Parathyroid adenoma (tissue), 2 donors: ENCODE results near the gene GORASP1.

Source experiments
- H2AFZ ChIP-seq: fragments of 300-600 bp; sonication (generic); one replicate; pipeline ENCODE4 v1.7.0; 2017; ENCODE audit warnings: antibody characterized with exemption, mild to moderate bottlenecking
- H3K27ac ChIP-seq: fragments of 300-600 bp; sonication (generic); one replicate; pipeline ENCODE4 v1.7.0; 2017
- H3K27me3 ChIP-seq: fragments of 300-600 bp; sonication (generic); one replicate; pipeline ENCODE4 v1.7.0; 2017; ENCODE audit warnings: low read length; ENCODE audit not compliant: control insufficient read depth, insufficient read depth
- H3K36me3 ChIP-seq: fragments of 300-600 bp; sonication (generic); one replicate; pipeline ENCODE4 v1.7.0; 2017; ENCODE audit warnings: low read length; ENCODE audit not compliant: control insufficient read depth, insufficient read depth
- H3K4me1 ChIP-seq: fragments of 300-600 bp; sonication (generic); one replicate; pipeline ENCODE4 v1.7.0; 2017; ENCODE audit warnings: control low read depth
- H3K4me2 ChIP-seq: fragments of 300-600 bp; sonication (generic); one replicate; pipeline ENCODE4 v1.7.0; 2017; ENCODE audit warnings: low read length
- H3K4me3 ChIP-seq: fragments of 300-600 bp; sonication (generic); one replicate; pipeline ENCODE4 v1.7.0; 2017; ENCODE audit warnings: low read depth, low read length
- H3K79me2 ChIP-seq: fragments of 300-600 bp; sonication (generic); one replicate; pipeline ENCODE4 v1.7.0; 2017; ENCODE audit warnings: control low read depth
- H3K9ac ChIP-seq: fragments of 300-600 bp; sonication (generic); one replicate; pipeline ENCODE4 v1.7.0; 2017; ENCODE audit warnings: mild to moderate bottlenecking
- H3K9me3 ChIP-seq: fragments of 300-600 bp; sonication (generic); one replicate; pipeline ENCODE4 v1.7.0; 2017; ENCODE audit warnings: low read length; ENCODE audit not compliant: control insufficient read depth
- TF ChIP-seq, protein P1 (sequence below): fragments of 300-600 bp; sonication (generic); IDR thresholded peaks from one replicate; pipeline ENCODE4 v1.7.0; 2017; ENCODE audit warnings: antibody characterized with exemption, mild to moderate bottlenecking
- donor health status: primary hyperparathyroidism.

Gene GORASP1

GRCh38 chr3:39148435-39149058 lies 41.1 kb upstream of the GORASP1 start:
- H3K4me3 ChIP-seq, result peak overlapping the region; percentile 27

GRCh38 chr3:39147711-39148434 lies 40.4 kb upstream of the GORASP1 start:
- Histone ChIP-seq H3K4me2 (peak overlapping the region; percentile 59), H3K4me3 (peak overlapping the region; percentile 27), H3K79me2 (peaks cover 53% of the 10 kb centered on the region), H3K4me1 (peaks cover 79% of the 10 kb centered on the region), H3K36me3 (no peaks in the 10 kb centered on the region), H2AFZ (no peak overlapping the region), H3K27me3 (no peaks in the 10 kb centered on the region), H3K9ac (peak overlapping the region; percentile 22), H3K27ac (peak overlapping the region; percentile 100), H3K9me3 (no peaks in the 10 kb centered on the region)
- TF ChIP-seq, protein P1, sequence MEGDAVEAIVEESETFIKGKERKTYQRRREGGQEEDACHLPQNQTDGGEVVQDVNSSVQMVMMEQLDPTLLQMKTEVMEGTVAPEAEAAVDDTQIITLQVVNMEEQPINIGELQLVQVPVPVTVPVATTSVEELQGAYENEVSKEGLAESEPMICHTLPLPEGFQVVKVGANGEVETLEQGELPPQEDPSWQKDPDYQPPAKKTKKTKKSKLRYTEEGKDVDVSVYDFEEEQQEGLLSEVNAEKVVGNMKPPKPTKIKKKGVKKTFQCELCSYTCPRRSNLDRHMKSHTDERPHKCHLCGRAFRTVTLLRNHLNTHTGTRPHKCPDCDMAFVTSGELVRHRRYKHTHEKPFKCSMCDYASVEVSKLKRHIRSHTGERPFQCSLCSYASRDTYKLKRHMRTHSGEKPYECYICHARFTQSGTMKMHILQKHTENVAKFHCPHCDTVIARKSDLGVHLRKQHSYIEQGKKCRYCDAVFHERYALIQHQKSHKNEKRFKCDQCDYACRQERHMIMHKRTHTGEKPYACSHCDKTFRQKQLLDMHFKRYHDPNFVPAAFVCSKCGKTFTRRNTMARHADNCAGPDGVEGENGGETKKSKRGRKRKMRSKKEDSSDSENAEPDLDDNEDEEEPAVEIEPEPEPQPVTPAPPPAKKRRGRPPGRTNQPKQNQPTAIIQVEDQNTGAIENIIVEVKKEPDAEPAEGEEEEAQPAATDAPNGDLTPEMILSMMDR, result no peak

More at GRCh38 chr3:39148435-39149058, 41.1 kb upstream of the GORASP1 start:
- peak overlapping the region; percentile 59 for H3K4me2 ChIP-seq
- H3K4me1 ChIP-seq, result peaks cover 74% of the 10 kb centered on the region
- no peaks in the 10 kb centered on the region for H3K9me3 ChIP-seq
- no peak overlapping the region for H3K9ac ChIP-seq
- TF ChIP-seq, protein P1, result no peak
- no peaks in the 10 kb centered on the region for H3K36me3 ChIP-seq
- peaks cover 53% of the 10 kb centered on the region for H3K79me2 ChIP-seq
- no peaks in the 10 kb centered on the region for H3K27me3 ChIP-seq
- peak overlapping the region; percentile 100 for H3K27ac ChIP-seq
- H2AFZ ChIP-seq, result no peak overlapping the region

GRCh38 chr3:39146611-39147591 lies 39.5 kb upstream of the GORASP1 start:
- H3K36me3 ChIP-seq, result no peaks in the 10 kb centered on the region
- peak overlapping the region; percentile 17 for H3K4me3 ChIP-seq
- H3K27me3 ChIP-seq, result no peaks in the 10 kb centered on the region
- H3K4me2 ChIP-seq, result peak overlapping the region; percentile 59
- no peak overlapping the region for H2AFZ ChIP-seq
- H3K79me2 ChIP-seq, result peaks cover 49% of the 10 kb centered on the region
- no peaks in the 10 kb centered on the region for H3K9me3 ChIP-seq
- H3K4me1 ChIP-seq, result peaks cover 88% of the 10 kb centered on the region
- TF ChIP-seq, protein P1, result no peak
- H3K27ac ChIP-seq, result peak overlapping the region; percentile 100
- no peak overlapping the region for H3K9ac ChIP-seq

DNA sequence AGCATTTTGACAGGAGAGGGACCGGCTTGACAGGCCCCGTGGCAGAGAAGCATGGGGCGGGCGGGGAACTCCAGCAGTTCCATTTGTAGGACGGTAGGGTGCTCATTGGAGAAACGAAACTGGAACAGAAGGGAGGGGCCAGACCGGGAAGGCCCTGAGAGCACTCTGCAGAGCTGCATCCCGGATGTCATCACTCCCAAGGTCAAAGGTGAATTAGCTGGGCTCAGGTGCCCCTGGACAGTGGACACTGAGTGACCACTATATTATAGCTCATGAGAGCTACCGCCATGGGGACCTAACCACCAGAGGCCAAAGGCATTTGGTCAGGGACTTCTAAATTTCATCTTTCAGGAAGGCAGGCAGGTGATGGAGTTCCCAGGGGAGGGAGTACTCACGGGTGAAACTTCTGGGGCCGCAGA lies 38.7 kb upstream of the GORASP1 start:
- Histone ChIP-seq H3K9ac (no peak overlapping the region), H3K27ac (peak overlapping the region; percentile 100), H3K4me3 (no peak overlapping the region), H3K9me3 (no peaks in the 10 kb centered on the region), H3K4me1 (peaks cover 88% of the 10 kb centered on the region), H3K79me2 (peaks cover 41% of the 10 kb centered on the region), H3K27me3 (no peaks in the 10 kb centered on the region), H3K36me3 (no peaks in the 10 kb centered on the region), H3K4me2 (no peak overlapping the region), H2AFZ (no peak overlapping the region)
- TF ChIP-seq, protein P1, result no peak
